HL-60 (cell line): ENCODE data around the gene DCC.
"Not testable (repeated sequence)": the region's sequence is repeated elsewhere in the genome, so short reads cannot be mapped to it uniquely, and the experiment has no call there.

Experiments used
- DNase-seq, 2 experiments: peaks; one replicate each; pipeline ENCODE4 v3.0.0-alpha.2; 2010 to 2020; ENCODE audit warnings: low read depth in 1 of 2, low spot score in 1 of 2
- H3K27ac ChIP-seq: fragments of 250-450 bp; sonication (Bioruptor Pico); replicated peaks from 2 replicates; pipeline ENCODE4 v1.5.1; 2020; ENCODE audit warnings: mild to moderate bottlenecking, moderate library complexity
- H3K27me3 ChIP-seq: fragments of 250-450 bp; sonication (Bioruptor Pico); 2 replicates; pipeline ENCODE4 v1.5.1; 2021; ENCODE audit warnings: mild to moderate bottlenecking, moderate library complexity; ENCODE audit not compliant: insufficient read depth, poor library complexity, severe bottlenecking
- H3K4me3 ChIP-seq: replicated peaks from 2 replicates; pipeline ENCODE4 v1.5.1; 2011; ENCODE audit warnings: mild to moderate bottlenecking, control low read depth, low read length; ENCODE audit not compliant: insufficient read depth
- GABPA ChIP-seq: IDR thresholded peaks from 2 replicates; pipeline ENCODE4 v1.6.1; 2012; ENCODE audit warnings: low read depth
- POLR2AphosphoS5 ChIP-seq: IDR thresholded peaks from 2 replicates; pipeline ENCODE4 v1.6.1; 2012; ENCODE audit warnings: low read depth
- SPI1 ChIP-seq: IDR thresholded peaks from 2 replicates; pipeline ENCODE4 v1.6.1; 2012; ENCODE audit warnings: low read depth, mild to moderate bottlenecking, borderline replicate concordance
- TF ChIP-seq, protein P1 (sequence below): IDR thresholded peaks from one replicate; pipeline ENCODE4 v1.5.1; 2011; ENCODE audit warnings: low read length, control low read depth, inconsistent platforms; ENCODE audit not compliant: insufficient read depth
- TF ChIP-seq, protein P2 (sequence below): IDR thresholded peaks from 2 replicates; pipeline ENCODE4 v1.6.1; 2012; ENCODE audit warnings: low read depth; ENCODE audit not compliant: insufficient replicate concordance

DCC gene

DNA sequence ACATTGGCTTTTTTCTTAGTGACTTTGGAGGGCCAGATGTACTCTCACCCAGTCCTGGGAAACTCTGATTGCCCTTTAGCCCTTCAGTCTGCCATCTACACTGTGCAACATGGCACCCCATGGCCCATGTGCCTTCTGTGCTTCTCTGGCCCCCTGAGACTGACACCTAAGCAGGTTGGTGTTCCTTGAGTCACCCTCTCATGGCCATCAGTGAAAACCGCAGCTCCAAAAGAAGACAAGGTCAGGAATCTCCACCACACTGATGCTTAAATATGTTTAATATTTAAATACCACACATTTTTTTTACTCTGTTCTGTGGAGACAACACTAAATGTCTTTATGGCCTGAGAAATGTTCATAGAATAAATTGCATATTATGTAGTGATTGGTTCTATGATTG lies 23.9 kb downstream of the DCC start:
- DNase-seq = no peak
- TF ChIP-seq, protein P1, sequence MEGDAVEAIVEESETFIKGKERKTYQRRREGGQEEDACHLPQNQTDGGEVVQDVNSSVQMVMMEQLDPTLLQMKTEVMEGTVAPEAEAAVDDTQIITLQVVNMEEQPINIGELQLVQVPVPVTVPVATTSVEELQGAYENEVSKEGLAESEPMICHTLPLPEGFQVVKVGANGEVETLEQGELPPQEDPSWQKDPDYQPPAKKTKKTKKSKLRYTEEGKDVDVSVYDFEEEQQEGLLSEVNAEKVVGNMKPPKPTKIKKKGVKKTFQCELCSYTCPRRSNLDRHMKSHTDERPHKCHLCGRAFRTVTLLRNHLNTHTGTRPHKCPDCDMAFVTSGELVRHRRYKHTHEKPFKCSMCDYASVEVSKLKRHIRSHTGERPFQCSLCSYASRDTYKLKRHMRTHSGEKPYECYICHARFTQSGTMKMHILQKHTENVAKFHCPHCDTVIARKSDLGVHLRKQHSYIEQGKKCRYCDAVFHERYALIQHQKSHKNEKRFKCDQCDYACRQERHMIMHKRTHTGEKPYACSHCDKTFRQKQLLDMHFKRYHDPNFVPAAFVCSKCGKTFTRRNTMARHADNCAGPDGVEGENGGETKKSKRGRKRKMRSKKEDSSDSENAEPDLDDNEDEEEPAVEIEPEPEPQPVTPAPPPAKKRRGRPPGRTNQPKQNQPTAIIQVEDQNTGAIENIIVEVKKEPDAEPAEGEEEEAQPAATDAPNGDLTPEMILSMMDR = no peak
- no peak for TF ChIP-seq SPI1
- TF ChIP-seq GABPA = no peak
- no peak overlapping the region for H3K4me3 ChIP-seq
- H3K27me3 ChIP-seq = no peaks in the 10 kb centered on the region
- no peak overlapping the region for H3K27ac ChIP-seq

DNA sequence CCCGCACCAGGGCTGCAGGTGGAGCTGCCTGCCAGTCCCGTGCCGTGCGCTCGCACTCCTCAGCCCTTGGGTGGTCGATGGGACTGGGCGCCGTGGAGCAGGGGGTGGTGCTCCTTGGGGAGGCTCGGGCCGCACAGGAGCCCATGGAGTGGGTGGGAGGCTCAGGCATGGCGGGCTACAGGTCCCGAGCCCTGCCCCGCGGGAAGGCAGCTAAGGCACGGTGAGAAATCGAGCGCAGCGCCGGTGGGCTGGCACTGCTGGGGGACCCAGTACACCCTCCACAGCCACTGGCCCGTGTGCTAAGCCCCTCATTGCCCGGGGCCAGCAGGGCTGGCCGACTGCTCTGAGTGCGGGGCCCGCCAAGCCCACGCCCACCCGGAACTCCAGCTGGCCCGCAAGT lies 26.9 kb downstream of the DCC start:
- H3K27me3 ChIP-seq, H3K27ac ChIP-seq, DNase-seq, H3K4me3 ChIP-seq: not testable (repeated sequence)

DNA sequence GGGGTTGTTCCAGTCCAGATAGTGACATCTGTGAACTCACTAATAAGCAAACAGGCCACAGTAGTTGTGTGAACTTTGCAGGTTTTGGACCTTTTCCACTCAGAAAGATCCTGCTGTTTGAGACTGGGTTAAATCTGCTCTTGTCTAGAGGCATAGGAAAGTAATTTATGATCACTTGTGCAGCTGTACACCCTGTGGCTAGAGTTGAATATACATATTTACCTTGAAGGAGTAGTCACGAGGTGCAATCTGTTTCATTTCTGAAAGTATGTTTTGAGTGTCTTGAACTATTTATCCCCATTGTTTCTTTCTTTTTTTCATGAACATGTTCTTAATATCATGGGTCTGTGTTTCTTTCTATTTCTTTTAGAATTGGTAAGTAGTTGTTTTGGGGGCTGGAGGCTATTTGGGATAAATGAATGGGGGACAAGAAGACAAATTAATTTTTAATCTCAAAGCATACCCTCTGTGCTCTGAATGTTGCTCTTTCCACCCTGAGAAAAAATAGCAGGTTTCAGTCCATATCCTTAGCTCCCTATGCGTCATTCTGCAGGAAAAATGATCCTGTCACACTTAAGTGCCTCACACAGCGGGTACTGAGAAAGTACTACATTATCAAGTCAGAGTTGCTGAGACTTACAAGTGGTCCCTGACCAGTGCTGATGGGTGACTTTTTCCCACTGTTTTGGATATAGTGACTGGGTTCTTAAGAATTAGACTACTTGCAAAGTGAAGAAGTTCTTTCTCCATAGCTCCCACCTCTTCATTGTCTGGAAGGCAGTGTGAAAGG lies 28.2 kb downstream of the DCC start:
- Histone ChIP-seq H3K27ac (no peak overlapping the region), H3K27me3 (no peaks in the 10 kb centered on the region), H3K4me3 (no peak overlapping the region)
- DNase-seq = no peak
- TF ChIP-seq GABPA (no peak), SPI1 (no peak)
- TF ChIP-seq, protein P1 = no peak

DNA sequence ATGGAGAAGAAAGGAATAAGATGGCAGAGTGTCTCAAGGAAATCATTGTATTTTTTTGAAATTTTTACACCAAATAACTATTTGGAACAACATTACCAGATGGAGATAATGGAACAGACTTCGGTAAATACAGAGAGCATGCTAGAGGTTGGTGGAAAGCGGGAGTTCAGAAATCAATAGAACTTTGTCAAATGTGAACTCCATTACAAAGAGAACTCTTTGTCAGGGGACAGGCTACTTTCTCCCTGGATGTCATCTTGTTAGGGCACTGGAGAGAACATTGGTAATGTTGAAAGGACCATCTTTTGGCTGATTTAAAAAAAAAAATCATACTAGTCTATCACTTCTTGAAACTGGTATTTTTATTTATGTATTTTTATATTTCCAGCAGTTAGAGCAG lies 30.8 kb downstream of the DCC start:
- no peak overlapping the region for H3K4me3 ChIP-seq
- TF ChIP-seq, protein P2, sequence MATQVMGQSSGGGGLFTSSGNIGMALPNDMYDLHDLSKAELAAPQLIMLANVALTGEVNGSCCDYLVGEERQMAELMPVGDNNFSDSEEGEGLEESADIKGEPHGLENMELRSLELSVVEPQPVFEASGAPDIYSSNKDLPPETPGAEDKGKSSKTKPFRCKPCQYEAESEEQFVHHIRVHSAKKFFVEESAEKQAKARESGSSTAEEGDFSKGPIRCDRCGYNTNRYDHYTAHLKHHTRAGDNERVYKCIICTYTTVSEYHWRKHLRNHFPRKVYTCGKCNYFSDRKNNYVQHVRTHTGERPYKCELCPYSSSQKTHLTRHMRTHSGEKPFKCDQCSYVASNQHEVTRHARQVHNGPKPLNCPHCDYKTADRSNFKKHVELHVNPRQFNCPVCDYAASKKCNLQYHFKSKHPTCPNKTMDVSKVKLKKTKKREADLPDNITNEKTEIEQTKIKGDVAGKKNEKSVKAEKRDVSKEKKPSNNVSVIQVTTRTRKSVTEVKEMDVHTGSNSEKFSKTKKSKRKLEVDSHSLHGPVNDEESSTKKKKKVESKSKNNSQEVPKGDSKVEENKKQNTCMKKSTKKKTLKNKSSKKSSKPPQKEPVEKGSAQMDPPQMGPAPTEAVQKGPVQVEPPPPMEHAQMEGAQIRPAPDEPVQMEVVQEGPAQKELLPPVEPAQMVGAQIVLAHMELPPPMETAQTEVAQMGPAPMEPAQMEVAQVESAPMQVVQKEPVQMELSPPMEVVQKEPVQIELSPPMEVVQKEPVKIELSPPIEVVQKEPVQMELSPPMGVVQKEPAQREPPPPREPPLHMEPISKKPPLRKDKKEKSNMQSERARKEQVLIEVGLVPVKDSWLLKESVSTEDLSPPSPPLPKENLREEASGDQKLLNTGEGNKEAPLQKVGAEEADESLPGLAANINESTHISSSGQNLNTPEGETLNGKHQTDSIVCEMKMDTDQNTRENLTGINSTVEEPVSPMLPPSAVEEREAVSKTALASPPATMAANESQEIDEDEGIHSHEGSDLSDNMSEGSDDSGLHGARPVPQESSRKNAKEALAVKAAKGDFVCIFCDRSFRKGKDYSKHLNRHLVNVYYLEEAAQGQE = no peak
- TF ChIP-seq GABPA (no peak), SPI1 (no peak), POLR2AphosphoS5 (no peak)
- TF ChIP-seq, protein P1 = no peak
- no peak for DNase-seq

DNA sequence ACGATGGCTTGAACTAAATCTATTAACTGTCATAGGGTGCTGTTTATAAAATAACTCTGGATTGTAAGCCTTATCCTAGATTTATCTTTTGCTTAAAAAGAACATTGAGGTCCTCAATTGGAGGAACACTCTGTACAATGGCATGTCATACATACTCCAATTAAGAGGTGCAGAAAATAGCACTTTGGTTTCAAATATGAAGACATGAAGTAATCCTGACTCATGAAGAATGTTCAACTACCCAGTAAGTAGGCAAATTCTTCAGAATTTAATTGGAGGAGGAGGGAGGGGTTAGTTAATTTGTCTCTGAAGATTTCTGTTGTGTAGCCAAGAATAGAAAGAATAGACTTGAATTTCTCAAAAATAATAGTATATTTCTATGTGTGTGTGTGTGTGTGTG lies 36.1 kb downstream of the DCC start:
- H3K27ac ChIP-seq = no peak overlapping the region
- no peaks in the 10 kb centered on the region for H3K27me3 ChIP-seq
- no peak for DNase-seq
- TF ChIP-seq GABPA (no peak), SPI1 (no peak), POLR2AphosphoS5 (no peak)
- TF ChIP-seq, protein P2 = no peak
- no peak overlapping the region for H3K4me3 ChIP-seq

More for the DNA sequence above, 30.8 kb downstream of the DCC start:
- H3K27me3 ChIP-seq = no peaks in the 10 kb centered on the region
- H3K27ac ChIP-seq = no peak overlapping the region
